Endothelial cell of coronary artery (primary cell): ENCODE measurements around the gene MYRF. TPM values are rescaled to one million over a fixed set of nuclear protein-coding genes. Genes with fewer than 3 reads are reported as not detected.

Source experiments
- total RNA-seq: library from RNA; depleted of rRNA; stranded (reverse); fragments of >200 nt; gene quantifications from 2 replicates; pipeline ENCODE4 v1.2.3, GENCODE V29; 2014

Gene MYRF
- 0.27 and 4.0 TPM in 2 replicates for total RNA-seq

GRCh38 chr11:61752117-61752924 lies at the start of gene MYRF:
TSS of gene MYRF (plus strand) at chr11:61752636. CDS start at chr11:61752745, 109 bp downstream.

DNA sequence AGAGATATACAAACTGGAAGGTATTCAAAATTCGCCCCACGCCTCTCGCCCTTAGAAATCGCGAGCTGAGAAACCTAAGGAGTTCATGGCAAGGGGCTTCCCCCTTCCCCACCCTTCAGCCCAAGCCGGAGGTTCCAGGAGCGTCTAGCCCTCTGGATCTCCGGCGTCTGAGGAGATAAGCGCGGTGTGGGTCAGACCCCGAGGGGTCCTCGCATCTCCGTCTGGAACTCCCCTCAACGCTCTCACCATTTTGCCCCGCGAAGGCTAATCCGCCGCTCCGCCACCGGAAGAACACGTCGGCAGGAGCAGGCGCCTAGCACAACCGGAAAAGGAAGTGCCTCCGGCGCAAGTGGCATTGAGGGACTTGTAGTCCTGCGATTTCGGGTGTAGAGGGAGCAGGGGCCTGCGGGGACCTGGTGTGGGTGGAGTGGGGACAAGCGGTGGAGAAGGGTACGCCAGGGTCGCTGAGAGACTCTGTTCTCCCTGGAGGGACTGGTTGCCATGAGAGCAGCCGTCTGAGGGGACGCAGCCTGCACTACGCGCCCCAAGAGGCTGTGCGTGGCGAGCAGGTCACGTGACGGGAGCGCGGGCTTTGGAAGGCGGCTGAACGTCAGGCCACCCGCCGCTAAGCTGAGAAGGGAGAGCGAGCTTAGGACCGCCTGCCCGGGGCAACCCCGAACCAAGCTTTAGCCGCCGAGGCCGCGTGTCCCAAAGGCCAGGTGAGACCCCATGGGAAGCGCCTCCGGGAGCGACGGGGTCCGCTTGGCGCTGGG lies 40.1 kb downstream of the MYRF start, which contains the start of the genes FEN1 and TMEM258:
TSS of gene FEN1 (plus strand) at position 602 of the 773 bp plus-strand sequence. CDS start 2,451 bp downstream, outside the sequence.
TSS of gene TMEM258 (minus strand) at position 290 of the 773 bp plus-strand sequence. CDS start at position 249, 41 bp downstream.

DNA sequence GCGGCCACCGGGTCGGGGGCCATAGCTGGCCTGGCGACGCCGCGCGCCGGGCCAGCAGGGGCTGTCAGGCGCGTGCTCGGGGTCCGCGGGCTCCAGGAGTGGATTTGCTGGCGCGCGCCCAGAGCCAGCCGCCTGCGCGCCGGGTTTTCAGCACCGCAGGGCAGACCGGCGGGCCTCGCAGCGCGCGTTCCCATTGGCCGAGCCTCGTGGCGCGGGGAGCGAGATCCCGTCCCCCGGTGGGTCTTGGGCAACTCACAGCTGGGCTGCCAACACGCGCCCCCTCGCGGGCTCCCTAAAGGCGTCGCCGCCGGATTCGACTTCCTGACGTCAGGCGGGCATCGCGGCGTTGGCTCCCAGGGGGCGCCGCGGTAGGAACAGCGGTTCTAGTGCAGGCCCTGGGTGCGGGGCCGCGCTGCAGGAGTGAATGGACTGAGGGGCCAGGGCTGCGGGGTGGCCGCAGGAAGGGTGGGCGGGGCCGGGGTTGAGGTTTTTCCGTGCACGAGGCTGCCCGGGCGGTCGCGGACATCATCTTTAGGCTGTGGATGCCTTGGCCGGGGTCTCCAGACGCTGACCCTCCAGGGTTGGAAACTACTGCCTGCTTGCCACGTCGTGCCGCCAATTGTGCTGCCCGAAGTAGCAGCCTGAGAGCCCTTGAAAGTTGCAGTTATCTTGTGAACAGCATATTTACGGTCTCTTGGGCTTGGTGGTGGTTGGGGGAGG lies 64.5 kb downstream of the MYRF start, which contains the start of gene FADS1:
TSS of gene FADS1 (minus strand) at position 268 of the 720 bp plus-strand sequence. CDS start at position 194, 74 bp downstream.

DNA sequence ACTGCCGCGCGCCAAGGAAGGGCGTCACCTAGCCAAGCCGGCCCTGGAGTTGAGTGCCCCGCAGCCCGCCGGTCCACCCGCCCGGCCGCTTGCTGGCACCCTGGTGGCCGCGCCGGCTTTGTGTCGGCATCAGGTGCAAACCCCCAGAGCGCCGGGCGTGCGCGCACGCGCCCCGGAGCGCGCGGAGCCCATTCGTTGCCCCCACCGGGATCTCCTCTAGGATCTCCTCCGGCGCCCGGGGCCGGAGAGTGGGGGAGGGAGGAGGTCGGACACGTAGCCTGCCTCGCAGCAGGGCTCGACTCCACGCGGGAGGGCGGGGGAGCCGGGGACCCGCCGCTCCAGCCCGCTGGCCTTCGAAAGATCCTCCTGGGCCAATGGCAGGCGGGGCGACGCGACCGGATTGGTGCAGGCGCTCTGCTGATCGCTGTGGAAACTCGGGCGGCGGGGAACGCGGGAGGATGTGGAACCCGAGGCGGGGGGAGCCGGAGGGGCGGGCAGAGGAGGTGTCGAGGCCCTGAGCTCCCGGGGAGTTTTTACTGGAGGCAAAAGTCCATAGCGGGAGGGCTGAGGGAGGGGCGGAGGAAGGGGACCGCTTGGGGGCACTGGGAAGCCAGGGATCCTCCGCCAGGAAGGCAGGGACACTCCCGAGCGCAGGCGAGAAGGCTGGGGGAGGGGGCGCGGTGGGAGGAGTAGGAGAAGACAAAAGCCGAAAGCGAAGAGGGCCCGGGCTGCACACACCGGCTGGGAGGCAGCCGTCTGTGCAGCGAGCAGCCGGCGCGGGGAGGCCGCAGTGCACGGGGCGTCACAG lies 75.3 kb downstream of the MYRF start, which contains the start of gene FADS2:
TSS of gene FADS2 (plus strand) at position 730 of the 808 bp plus-strand sequence. CDS start 91 bp downstream, outside the sequence.

Other genes with a start within 250 kb of the MYRF start
- gene LRRC10B, start 243.9 kb upstream of the MYRF start, total RNA-seq: not detected in 2 replicates
- 0.18 and 0.19 TPM in 2 replicates for gene SYT7, start 171.6 kb upstream of the MYRF start, total RNA-seq
- gene DAGLA, start 72.2 kb upstream of the MYRF start, total RNA-seq: 1.4 and 1.6 TPM in 2 replicates
- gene TMEM258, start 40.0 kb downstream of the MYRF start, total RNA-seq: 107 and 134 TPM in 2 replicates
- gene FEN1, start 40.3 kb downstream of the MYRF start, total RNA-seq: 22.3 and 46.4 TPM in 2 replicates
- gene FADS1, start 64.4 kb downstream of the MYRF start, total RNA-seq: 32.6 and 36.1 TPM in 2 replicates
- 65.6 and 71.7 TPM in 2 replicates for gene FADS2, start 75.7 kb downstream of the MYRF start, total RNA-seq
- gene FADS3, start 138.9 kb downstream of the MYRF start, total RNA-seq: 123 and 223 TPM in 2 replicates
- 0.38 and 0.45 TPM in 2 replicates for gene RAB3IL1, start 164.9 kb downstream of the MYRF start, total RNA-seq
- 0.28 TPM in 1 of 2 replicates, not detected in the other for gene BEST1, start 197.7 kb downstream of the MYRF start, total RNA-seq
- 433 and 1,243 TPM in 2 replicates for gene FTH1, start 215.0 kb downstream of the MYRF start, total RNA-seq